OCI-LY7 (cell line): ENCODE results near the gene CHM. TPM values are rescaled to one million over a fixed set of nuclear protein-coding genes. Genes with fewer than 3 reads are reported as not detected.

Experiments used
- BruUV-seq: library from RNA; stranded (reverse); fragments of 400-500 nt; replicated peaks from 2 replicates; lab custom pipeline; 2021; lab: Mats Ljungman, UMichigan
- CTCF ChIA-PET: fragments of 300-600 bp; sonication (Branson Sonifier 250); formaldehyde crosslinking; loops from one replicate; lab custom pipeline; 2022; ENCODE audit warnings: antibody characterized with exemption; ENCODE audit not compliant: unreplicated experiment; lab: Charles Lee
- POLR2A ChIA-PET: fragments of 300-600 bp; sonication (Branson Sonifier 250); formaldehyde crosslinking; loops from one replicate; lab custom pipeline; 2022; ENCODE audit warnings: antibody characterized with exemption; lab: Charles Lee
- DNase-seq: peaks from one replicate; pipeline ENCODE4 v3.0.0-alpha.2; 2015; ENCODE audit warnings: low spot score
- H2AFZ ChIP-seq: fragments of 200-600 bp; sonication (generic), shearing (Covaris generic); 2 replicates; pipeline ENCODE4 v1.6.1; 2014; ENCODE audit warnings: mild to moderate bottlenecking, antibody characterized with exemption, low read length, moderate library complexity
- H3K27ac ChIP-seq: fragments of 200-600 bp; sonication (generic); 2 replicates; pipeline ENCODE4 v1.5.1; 2014; ENCODE audit warnings: mixed run types, low read depth, mild to moderate bottlenecking, moderate library complexity, low read length, inconsistent platforms; ENCODE audit not compliant: poor library complexity, severe bottlenecking
- H3K36me3 ChIP-seq: fragments of 200-600 bp; sonication (generic); 2 replicates; pipeline ENCODE4 v1.6.1; 2014; ENCODE audit warnings: mild to moderate bottlenecking, antibody characterized with exemption, low read length, moderate library complexity, mixed read lengths; ENCODE audit not compliant: insufficient read depth
- H3K4me1 ChIP-seq: fragments of 200-600 bp; sonication (generic); 2 replicates; pipeline ENCODE4 v1.5.1; 2014; ENCODE audit warnings: mild to moderate bottlenecking, low read length; ENCODE audit not compliant: insufficient read depth, poor library complexity, severe bottlenecking
- H3K4me2 ChIP-seq: fragments of 200-600 bp; sonication (generic); 2 replicates; pipeline ENCODE4 v1.6.1; 2014; ENCODE audit warnings: mild to moderate bottlenecking, low read length
- H3K4me3 ChIP-seq: fragments of 200-600 bp; sonication (generic); 2 replicates; pipeline ENCODE4 v1.5.1; 2014; ENCODE audit warnings: mild to moderate bottlenecking, low read depth, low read length; ENCODE audit not compliant: poor library complexity, severe bottlenecking
- H3K79me2 ChIP-seq: fragments of 200-600 bp; sonication (generic); 2 replicates; pipeline ENCODE4 v1.6.1; 2016; ENCODE audit warnings: low read depth, mild to moderate bottlenecking, low read length, moderate library complexity, mixed read lengths; ENCODE audit not compliant: insufficient read depth
- H3K9me2 ChIP-seq: fragments of 200-600 bp; sonication (generic); 2 replicates; pipeline ENCODE4 v1.6.1; 2016; ENCODE audit warnings: mild to moderate bottlenecking, low read length, mixed read lengths; ENCODE audit not compliant: insufficient read depth
- H3K9me3 ChIP-seq: fragments of 200-600 bp; sonication (generic); 2 replicates; pipeline ENCODE4 v1.6.1; 2014; ENCODE audit warnings: mild to moderate bottlenecking, mixed run types, low read length, mixed read lengths
- H4K20me1 ChIP-seq: fragments of 200-600 bp; sonication (generic); 2 replicates; pipeline ENCODE4 v1.6.1; 2014; ENCODE audit warnings: mild to moderate bottlenecking, antibody characterized with exemption, low read length, moderate library complexity, mixed read lengths; ENCODE audit not compliant: insufficient read depth
- CTCF ChIP-seq: fragments of 200-600 bp; sonication (generic); conservative IDR thresholded peaks from 2 replicates; pipeline ENCODE4 v1.5.1; 2014; ENCODE audit warnings: mild to moderate bottlenecking, antibody characterized with exemption, low read length, moderate library complexity, mixed read lengths
- EZH2phosphoT487 ChIP-seq: fragments of 200-600 bp; sonication (generic); IDR thresholded peaks from 2 replicates; pipeline ENCODE4 v1.6.1; 2018; ENCODE audit warnings: low read depth, borderline replicate concordance, mild to moderate bottlenecking, mixed run types, antibody characterized with exemption, low read length, moderate library complexity, mixed read lengths
- intact Hi-C: fragments of 100-400 bp; cut with micrococcal nuclease; formaldehyde crosslinking; loops from one replicate; pipeline ENCODE4 v1.10.0; 2022; ENCODE audit not compliant: unreplicated experiment
- total RNA-seq, 2 experiments: library from RNA; depleted of rRNA in 1 of 2; stranded (reverse); fragments of >200 nt in 1 of 2; shearing (Covaris generic) in 1 of 2; gene quantifications; 2 replicates each; pipeline ENCODE4 v1.2.3, GENCODE V29; 2014 to 2022

The CHM gene
- total RNA-seq, 2 experiments from 2014 or later, result 4.8 to 15.7 TPM

- H4K20me1 ChIP-seq, result no peaks in the 10 kb centered on the region
- ChIA-PET POLR2A (no interaction called here), CTCF (no interaction called here)
- no peak overlapping the region for H3K4me2 ChIP-seq
- H3K9me3 ChIP-seq, result no peaks in the 10 kb centered on the region
- peaks cover 7% of the 10 kb centered on the region; the same call in 1 of the 2 replicates for H3K79me2 ChIP-seq
- TF ChIP-seq EZH2phosphoT487 (no peak), CTCF (no peak)
- DNase-seq, result no peak
- intact Hi-C loops, result no loop called here
- no peak overlapping the region for H3K4me3 ChIP-seq
- no peak overlapping the region for H2AFZ ChIP-seq
- no peaks in the 10 kb centered on the region; the same call in 1 of the 2 replicates for H3K36me3 ChIP-seq
- BruUV-seq, result no TSS peak
- no peaks in the 10 kb centered on the region for H3K4me1 ChIP-seq
- H3K27ac ChIP-seq, result no peak overlapping the region
- H3K9me2 ChIP-seq, result no peaks in the 10 kb centered on the region
Measured at GRCh38 chrX:86039625-86040568, 7.5 kb downstream of the CHM start.

GRCh38 chrX:86033385-86033784 lies 14.0 kb downstream of the CHM start:
- no peak overlapping the region for H2AFZ ChIP-seq
- no peak for TF ChIP-seq CTCF
- no peak for TF ChIP-seq EZH2phosphoT487
- BruUV-seq, result no TSS peak
- no peak overlapping the region for H3K4me2 ChIP-seq
- no peaks in the 10 kb centered on the region for H3K4me1 ChIP-seq
- intact Hi-C loops, result no loop called here
- no peaks in the 10 kb centered on the region for H4K20me1 ChIP-seq
- ChIA-PET CTCF (no interaction called here), POLR2A (no interaction called here)
- no peak overlapping the region for H3K27ac ChIP-seq
- no peaks in the 10 kb centered on the region for H3K9me3 ChIP-seq
- no peak overlapping the region for H3K4me3 ChIP-seq
- no peaks in the 10 kb centered on the region for H3K36me3 ChIP-seq
- H3K9me2 ChIP-seq, result no peaks in the 10 kb centered on the region
- DNase-seq, result no peak
- H3K79me2 ChIP-seq, result no peaks in the 10 kb centered on the region

GRCh38 chrX:86028681-86029080 lies 18.7 kb downstream of the CHM start:
- H4K20me1 ChIP-seq, result no peaks in the 10 kb centered on the region
- no peak for TF ChIP-seq EZH2phosphoT487
- TF ChIP-seq CTCF, result no peak
- ChIA-PET CTCF (no interaction called here), POLR2A (interaction anchor here (0.9 kb wide), 1 partner anchor 40 kb away, joined by 3 read pairs; no protein-coding TSS in a partner anchor)
- no TSS peak for BruUV-seq
- H3K4me3 ChIP-seq, result no peak overlapping the region
- no peaks in the 10 kb centered on the region for H3K9me2 ChIP-seq
- no peak overlapping the region for H3K27ac ChIP-seq
- H3K9me3 ChIP-seq, result no peaks in the 10 kb centered on the region
- no peak overlapping the region for H3K4me2 ChIP-seq
- no peaks in the 10 kb centered on the region for H3K79me2 ChIP-seq
- H3K4me1 ChIP-seq, result no peaks in the 10 kb centered on the region
- no peak overlapping the region for H2AFZ ChIP-seq
- intact Hi-C loops, result no loop called here
- no peak for DNase-seq
- H3K36me3 ChIP-seq, result no peaks in the 10 kb centered on the region
